Spleen (tissue), 7 donors: ENCODE measurements around the gene SLC26A11.

Experiments
- POLR2A ChIP-seq, 3 donors: fragments of 450-650 bp; IDR thresholded peaks; one replicate each; pipeline ENCODE4 v1.5.1; 2017; ENCODE audit warnings: antibody characterized with exemption in 3 of 3, mild to moderate bottlenecking in 1 of 3
- TF ChIP-seq, protein P1 (sequence below), 11 experiments: fragments of 200-600 bp in 7 of 11; fragments of 450-650 bp in 4 of 11; sonication (generic) in 4 of 11; IDR thresholded peaks in 8 of 11; conservative IDR thresholded peaks in 3 of 11; 1 replicate in 7 of 11; 2 replicates in 4 of 11; pipeline versions ENCODE4 v1.4.0 to v1.8.0; 2016 to 2021; ENCODE audit warnings: antibody characterized with exemption in 11 of 11, inconsistent platforms in 4 of 11, mild to moderate bottlenecking in 1 of 11
- donor health status: DM: no; HTN: no; CAD: no; lungs with moderate emphysema.
- donor health status: DM: no; HTN: no; CAD: no.
- donor health status: DM: no; HTN: no; CAD: no.

DNA sequence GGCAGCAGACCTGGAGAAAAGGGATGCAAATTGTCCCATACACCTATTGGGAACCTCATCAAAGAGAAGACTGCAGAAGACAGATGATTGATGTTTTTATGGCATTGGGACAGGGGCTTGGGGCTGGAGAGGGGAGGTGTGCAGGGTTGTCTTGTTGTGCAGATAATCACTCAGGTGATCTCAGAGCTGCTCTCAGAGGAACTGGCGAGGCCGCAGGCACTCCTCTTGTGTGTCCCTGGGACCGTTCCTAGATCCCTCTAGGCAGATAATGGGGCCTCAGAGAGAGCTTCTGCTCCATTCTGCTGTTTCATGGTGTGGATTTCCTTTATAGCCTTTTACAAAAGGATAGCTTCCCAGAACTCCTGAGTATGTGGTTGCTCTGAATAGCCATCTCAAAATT lies 42.1 kb downstream of the SLC26A11 start:
- TF ChIP-seq, protein P1, sequence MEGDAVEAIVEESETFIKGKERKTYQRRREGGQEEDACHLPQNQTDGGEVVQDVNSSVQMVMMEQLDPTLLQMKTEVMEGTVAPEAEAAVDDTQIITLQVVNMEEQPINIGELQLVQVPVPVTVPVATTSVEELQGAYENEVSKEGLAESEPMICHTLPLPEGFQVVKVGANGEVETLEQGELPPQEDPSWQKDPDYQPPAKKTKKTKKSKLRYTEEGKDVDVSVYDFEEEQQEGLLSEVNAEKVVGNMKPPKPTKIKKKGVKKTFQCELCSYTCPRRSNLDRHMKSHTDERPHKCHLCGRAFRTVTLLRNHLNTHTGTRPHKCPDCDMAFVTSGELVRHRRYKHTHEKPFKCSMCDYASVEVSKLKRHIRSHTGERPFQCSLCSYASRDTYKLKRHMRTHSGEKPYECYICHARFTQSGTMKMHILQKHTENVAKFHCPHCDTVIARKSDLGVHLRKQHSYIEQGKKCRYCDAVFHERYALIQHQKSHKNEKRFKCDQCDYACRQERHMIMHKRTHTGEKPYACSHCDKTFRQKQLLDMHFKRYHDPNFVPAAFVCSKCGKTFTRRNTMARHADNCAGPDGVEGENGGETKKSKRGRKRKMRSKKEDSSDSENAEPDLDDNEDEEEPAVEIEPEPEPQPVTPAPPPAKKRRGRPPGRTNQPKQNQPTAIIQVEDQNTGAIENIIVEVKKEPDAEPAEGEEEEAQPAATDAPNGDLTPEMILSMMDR (IDR thresholded peaks at IDR 0.05 in 8 of 11, conservative IDR thresholded peaks at IDR 0.05 in 3 of 11): no peak
- no peak for TF ChIP-seq POLR2A (IDR thresholded peaks at IDR 0.05)
